Measurements from ENCODE around the gene MUSK.
"Not testable (repeated sequence)": the region's sequence is repeated elsewhere in the genome, so short reads cannot be mapped to it uniquely, and the experiment has no call there.

DNA sequence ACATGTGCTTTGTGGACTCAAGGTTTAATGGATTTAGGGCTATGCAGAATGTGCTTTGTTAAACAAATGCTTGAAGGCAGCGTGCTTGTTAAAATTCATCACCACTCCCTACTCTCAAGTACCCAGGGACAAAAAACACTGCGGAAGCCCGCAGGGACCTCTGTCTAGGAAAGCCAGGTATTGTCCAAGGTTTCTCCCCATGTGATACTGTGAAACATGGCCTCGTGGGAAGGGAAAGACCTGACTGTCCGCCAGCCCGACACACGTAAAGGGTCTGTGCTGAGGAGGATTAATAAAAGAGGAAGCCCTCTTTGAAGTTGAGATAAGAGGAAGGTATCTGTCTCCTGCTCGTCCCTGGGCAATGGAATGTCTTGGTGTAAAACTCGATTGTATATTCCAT, 157.8 kb downstream of the MUSK start:
- not testable (repeated sequence) for TF ChIP-seq POLR2AphosphoS5 (IDR thresholded peaks at IDR 0.05; ENCODE audit: low read depth, low read length); POLR2A (IDR thresholded peaks at IDR 0.05; ENCODE audit: low read depth, low read length); TAF1 (IDR thresholded peaks at IDR 0.05; ENCODE audit: borderline replicate concordance, low read depth, low read length)

All from GM12892 (cell line).